Measurements from ENCODE around the gene AKAP17A. TPM values are rescaled to one million over a fixed set of nuclear protein-coding genes. Genes with fewer than 3 reads are reported as not detected.

AKAP17A gene
- total RNA-seq, 1 donor from 2014 or later: 52.7 TPM

- Mint-ChIP-seq H3K36me3 (ENCODE audit: insufficient read depth) (peaks cover 8% of the 10 kb centered on the region), H3K27ac (peak overlapping the region; percentile 40), H3K27me3 (no peaks in the 10 kb centered on the region), H3K9me3 (ENCODE audit: low read depth) (no peaks in the 10 kb centered on the region), H3K4me3 (ENCODE audit: low read depth) (no peak overlapping the region), H3K4me1 (ENCODE audit: low read depth) (peaks cover 7% of the 10 kb centered on the region)
- no peak for DNase-seq (ENCODE audit: low spot score, unreplicated experiment)
- TF ChIP-seq CTCF (IDR thresholded peaks at IDR 0.05; ENCODE audit: unreplicated experiment): no peak
Measured at GRCh38 chrX:1589356-1590130, 1.9 kb upstream of the AKAP17A start.

- Mint-ChIP-seq H3K36me3 (ENCODE audit: insufficient read depth) (peaks cover 14% of the 10 kb centered on the region), H3K27me3 (no peaks in the 10 kb centered on the region), H3K4me1 (ENCODE audit: low read depth) (peaks cover 7% of the 10 kb centered on the region), H3K9me3 (ENCODE audit: low read depth) (no peaks in the 10 kb centered on the region), H3K4me3 (ENCODE audit: low read depth) (peak overlapping the region; percentile 93), H3K27ac (peak overlapping the region; percentile 97)
- TF ChIP-seq CTCF (IDR thresholded peaks at IDR 0.05; ENCODE audit: unreplicated experiment): no peak
- no peak for DNase-seq (ENCODE audit: low spot score, unreplicated experiment)
Measured at GRCh38 chrX:1591863-1592469, 562 bp downstream of the AKAP17A start.

- no peaks in the 10 kb centered on the region for H3K27me3 Mint-ChIP-seq
- DNase-seq (ENCODE audit: low spot score, unreplicated experiment): no peak
- peaks cover 17% of the 10 kb centered on the region for H3K36me3 Mint-ChIP-seq (ENCODE audit: insufficient read depth)
- H3K9me3 Mint-ChIP-seq (ENCODE audit: low read depth): no peaks in the 10 kb centered on the region
- H3K4me3 Mint-ChIP-seq (ENCODE audit: low read depth): peak overlapping the region; percentile 93
- peak overlapping the region; percentile 89 for H3K27ac Mint-ChIP-seq
- peaks cover 7% of the 10 kb centered on the region for H3K4me1 Mint-ChIP-seq (ENCODE audit: low read depth)
- no peak for TF ChIP-seq CTCF (IDR thresholded peaks at IDR 0.05; ENCODE audit: unreplicated experiment)
Measured at GRCh38 chrX:1592470-1593142, 1.2 kb downstream of the AKAP17A start.

- no peaks in the 10 kb centered on the region for H3K9me3 Mint-ChIP-seq (ENCODE audit: low read depth)
Measured at GRCh38 chrX:1593286-1594271, 2.2 kb downstream of the AKAP17A start.

More at GRCh38 chrX:1593286-1594271, 2.2 kb downstream of the AKAP17A start:
- Mint-ChIP-seq H3K27ac (peak overlapping the region; percentile 89), H3K4me3 (ENCODE audit: low read depth) (peak overlapping the region; percentile 93), H3K27me3 (no peaks in the 10 kb centered on the region), H3K4me1 (ENCODE audit: low read depth) (peaks cover 7% of the 10 kb centered on the region), H3K36me3 (ENCODE audit: insufficient read depth) (peaks cover 19% of the 10 kb centered on the region)
- DNase-seq (ENCODE audit: low spot score, unreplicated experiment): no peak
- TF ChIP-seq CTCF (IDR thresholded peaks at IDR 0.05; ENCODE audit: unreplicated experiment): no peak

Data from progenitor cell of endocrine pancreas (in vitro differentiated cells).